ENCODE results near the gene TAF1C.

Gene TAF1C

DNA sequence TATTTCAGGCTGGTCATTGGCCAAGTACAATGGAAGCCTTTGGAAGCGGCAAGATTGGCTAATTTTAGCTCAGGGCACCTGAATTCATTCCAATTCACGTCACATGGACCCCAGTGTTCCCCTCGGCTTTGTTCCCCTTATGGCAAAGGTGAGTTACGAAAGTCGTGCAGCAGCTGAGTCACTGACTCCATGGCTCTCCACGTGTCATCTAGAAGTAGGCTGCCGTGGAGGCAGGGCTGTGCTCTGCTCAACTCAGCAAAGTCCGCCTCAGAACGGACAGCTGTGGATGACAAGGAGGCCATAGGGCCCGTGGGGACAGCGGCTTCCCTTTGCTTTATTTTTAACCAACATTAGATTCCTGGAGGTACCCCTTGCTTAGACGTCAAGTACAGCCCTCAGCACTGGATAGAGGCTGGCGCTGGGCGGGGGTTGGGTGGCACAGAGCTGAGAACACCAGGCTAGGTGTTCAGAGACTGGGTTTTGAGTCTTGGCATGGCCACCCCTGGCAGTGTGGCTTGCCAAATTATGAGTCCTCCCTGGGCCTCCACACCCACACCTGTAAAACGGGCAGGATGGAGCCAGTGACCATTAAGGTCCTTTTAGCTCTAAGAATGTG, 27.7 kb upstream of the TAF1C start:
- Histone ChIP-seq H3K27me3 (ENCODE audit: insufficient read depth, low read length) (peaks cover 16% of the 10 kb centered on the region; the same call in 1 of the 2 replicates), H2AFZ (ENCODE audit: low read length) (no peak overlapping the region), H3K9me2 (ENCODE audit: low read depth, low read length) (no peaks in the 10 kb centered on the region), H3K27ac (ENCODE audit: low read depth, low read length, poor library complexity, severe bottlenecking) (no peak overlapping the region), H3K9me3 (ENCODE audit: low read length) (no peaks in the 10 kb centered on the region), H3K4me3 (ENCODE audit: low read depth, low read length, poor library complexity, severe bottlenecking) (no peak overlapping the region), H3K36me3 (ENCODE audit: insufficient read depth, low read length) (no peaks in the 10 kb centered on the region), H3K4me2 (ENCODE audit: low read length) (no peak overlapping the region), H3K9ac (ENCODE audit: low read length) (no peak overlapping the region), H3K79me2 (ENCODE audit: insufficient read depth, low read length) (no peaks in the 10 kb centered on the region), H3K4me1 (ENCODE audit: insufficient read depth, low read length, severe bottlenecking) (no peaks in the 10 kb centered on the region), H3F3A (ENCODE audit: insufficient read depth, low read length) (no peaks in the 10 kb centered on the region), H4K20me1 (ENCODE audit: insufficient read depth, low read length) (no peaks in the 10 kb centered on the region)
- TF ChIP-seq EZH2 (IDR thresholded peaks at IDR 0.05; ENCODE audit: borderline replicate concordance, low read length): no peak
- TF ChIP-seq, protein P1, sequence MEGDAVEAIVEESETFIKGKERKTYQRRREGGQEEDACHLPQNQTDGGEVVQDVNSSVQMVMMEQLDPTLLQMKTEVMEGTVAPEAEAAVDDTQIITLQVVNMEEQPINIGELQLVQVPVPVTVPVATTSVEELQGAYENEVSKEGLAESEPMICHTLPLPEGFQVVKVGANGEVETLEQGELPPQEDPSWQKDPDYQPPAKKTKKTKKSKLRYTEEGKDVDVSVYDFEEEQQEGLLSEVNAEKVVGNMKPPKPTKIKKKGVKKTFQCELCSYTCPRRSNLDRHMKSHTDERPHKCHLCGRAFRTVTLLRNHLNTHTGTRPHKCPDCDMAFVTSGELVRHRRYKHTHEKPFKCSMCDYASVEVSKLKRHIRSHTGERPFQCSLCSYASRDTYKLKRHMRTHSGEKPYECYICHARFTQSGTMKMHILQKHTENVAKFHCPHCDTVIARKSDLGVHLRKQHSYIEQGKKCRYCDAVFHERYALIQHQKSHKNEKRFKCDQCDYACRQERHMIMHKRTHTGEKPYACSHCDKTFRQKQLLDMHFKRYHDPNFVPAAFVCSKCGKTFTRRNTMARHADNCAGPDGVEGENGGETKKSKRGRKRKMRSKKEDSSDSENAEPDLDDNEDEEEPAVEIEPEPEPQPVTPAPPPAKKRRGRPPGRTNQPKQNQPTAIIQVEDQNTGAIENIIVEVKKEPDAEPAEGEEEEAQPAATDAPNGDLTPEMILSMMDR (IDR thresholded peaks at IDR 0.05; ENCODE audit: low read length): no peak

DNA sequence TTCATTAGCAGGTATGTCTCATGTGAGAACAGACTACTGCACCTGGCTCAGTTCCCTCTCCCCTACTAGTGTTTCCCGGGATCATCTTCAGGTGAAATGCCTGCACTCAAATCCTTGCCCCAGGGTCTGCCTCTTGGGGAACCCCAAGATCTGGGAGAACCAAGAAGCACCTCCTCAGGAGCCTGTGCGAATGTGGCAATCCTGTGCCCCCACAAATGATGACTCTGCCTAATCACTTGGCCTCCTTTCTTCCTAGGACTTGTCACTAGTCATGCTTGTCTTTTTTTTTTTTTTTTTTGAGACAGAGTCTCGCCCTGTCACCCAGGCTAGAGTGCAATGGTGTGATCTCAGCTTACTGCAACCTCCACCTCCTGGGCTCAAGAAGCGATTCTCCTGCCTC, 25.8 kb upstream of the TAF1C start:
- Histone ChIP-seq H3K9ac (ENCODE audit: low read length) (no peak overlapping the region), H3K27me3 (ENCODE audit: insufficient read depth, low read length) (peaks cover 11% of the 10 kb centered on the region; the same call in 1 of the 2 replicates), H3K79me2 (ENCODE audit: insufficient read depth, low read length) (no peaks in the 10 kb centered on the region), H3K9me3 (ENCODE audit: low read length) (no peaks in the 10 kb centered on the region), H3K27ac (ENCODE audit: low read depth, low read length, poor library complexity, severe bottlenecking) (no peak overlapping the region), H3K36me3 (ENCODE audit: insufficient read depth, low read length) (no peaks in the 10 kb centered on the region), H3F3A (ENCODE audit: insufficient read depth, low read length) (no peaks in the 10 kb centered on the region), H4K20me1 (ENCODE audit: insufficient read depth, low read length) (no peaks in the 10 kb centered on the region), H3K4me3 (ENCODE audit: low read depth, low read length, poor library complexity, severe bottlenecking) (no peak overlapping the region), H3K9me2 (ENCODE audit: low read depth, low read length) (no peaks in the 10 kb centered on the region), H3K4me1 (ENCODE audit: insufficient read depth, low read length, severe bottlenecking) (no peaks in the 10 kb centered on the region), H3K4me2 (ENCODE audit: low read length) (no peak overlapping the region), H2AFZ (ENCODE audit: low read length) (no peak overlapping the region)
- TF ChIP-seq EZH2 (IDR thresholded peaks at IDR 0.05; ENCODE audit: borderline replicate concordance, low read length): no peak
- TF ChIP-seq, protein P1 (IDR thresholded peaks at IDR 0.05; ENCODE audit: low read length): no peak

DNA sequence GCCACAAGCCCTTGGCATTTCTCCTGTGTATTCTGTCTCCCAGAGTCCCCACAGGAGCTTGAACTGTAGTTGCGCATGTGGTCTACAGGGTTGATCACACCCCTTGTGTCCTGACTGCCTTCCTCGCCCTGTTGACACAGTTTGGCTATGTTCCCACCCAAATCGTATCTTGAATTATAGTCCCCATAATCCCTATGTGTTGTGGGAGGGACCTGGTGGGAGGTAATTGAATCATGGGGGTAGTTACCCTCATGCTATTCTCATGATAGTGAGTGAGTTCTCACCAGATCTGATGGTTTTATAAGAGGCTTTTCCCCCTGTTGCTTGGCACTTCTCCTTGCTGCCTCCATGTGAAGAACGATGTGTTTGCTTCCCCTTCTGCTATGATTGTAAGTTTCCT, 25.3 kb upstream of the TAF1C start:
- Histone ChIP-seq H3K27me3 (ENCODE audit: insufficient read depth, low read length) (peaks cover 11% of the 10 kb centered on the region; the same call in 1 of the 2 replicates), H3K4me3 (ENCODE audit: low read depth, low read length, poor library complexity, severe bottlenecking) (no peak overlapping the region), H4K20me1 (ENCODE audit: insufficient read depth, low read length) (no peaks in the 10 kb centered on the region), H3K4me2 (ENCODE audit: low read length) (no peak overlapping the region), H3K36me3 (ENCODE audit: insufficient read depth, low read length) (no peaks in the 10 kb centered on the region), H3F3A (ENCODE audit: insufficient read depth, low read length) (no peaks in the 10 kb centered on the region), H3K9me3 (ENCODE audit: low read length) (no peaks in the 10 kb centered on the region), H3K4me1 (ENCODE audit: insufficient read depth, low read length, severe bottlenecking) (no peaks in the 10 kb centered on the region), H3K27ac (ENCODE audit: low read depth, low read length, poor library complexity, severe bottlenecking) (no peak overlapping the region), H3K9me2 (ENCODE audit: low read depth, low read length) (no peaks in the 10 kb centered on the region), H3K79me2 (ENCODE audit: insufficient read depth, low read length) (no peaks in the 10 kb centered on the region), H3K9ac (ENCODE audit: low read length) (no peak overlapping the region), H2AFZ (ENCODE audit: low read length) (no peak overlapping the region)
- no peak for TF ChIP-seq EZH2 (IDR thresholded peaks at IDR 0.05; ENCODE audit: borderline replicate concordance, low read length)
- TF ChIP-seq, protein P1 (IDR thresholded peaks at IDR 0.05; ENCODE audit: low read length): no peak

Data from OCI-LY1 (cell line).